Activated B cell treated with CpG ODN at 0.5 μM for 24 hours (primary cell): ENCODE measurements around the gene TRPM5. TPM values are rescaled to one million over a fixed set of nuclear protein-coding genes. Genes with fewer than 3 reads are reported as not detected.

Experiments
- ATAC-seq: fragments of 200-7000 bp; cut with Tn5 transposase; one replicate; pipeline ENCODE4 v1.10.0; 2021; ENCODE audit warnings: low read depth, mild to moderate bottlenecking, moderate library complexity
- CTCF ChIA-PET: fragments of 350-600 bp; sonication (Branson Sonifier 250); formaldehyde crosslinking; loops from one replicate; lab custom pipeline; 2021; ENCODE audit warnings: antibody characterized with exemption; lab: Charles Lee
- POLR2A ChIA-PET: fragments of 350-600 bp; sonication (Branson Sonifier 250); formaldehyde crosslinking; loops from one replicate; lab custom pipeline; 2021; ENCODE audit warnings: antibody characterized with exemption; lab: Charles Lee
- DNase-seq: peaks from one replicate; pipeline ENCODE4 v3.0.0; 2022
- H3K27ac Mint-ChIP-seq: one replicate; pipeline ENCODE4 v1.8.0; 2020; ENCODE audit warnings: mixed read lengths
- H3K27me3 Mint-ChIP-seq: one replicate; pipeline ENCODE4 v1.8.0; 2021; ENCODE audit warnings: mixed read lengths
- H3K36me3 Mint-ChIP-seq: one replicate; pipeline ENCODE4 v1.8.0; 2021; ENCODE audit warnings: low read depth, mixed read lengths
- H3K4me1 Mint-ChIP-seq: one replicate; pipeline ENCODE4 v1.8.0; 2021; ENCODE audit warnings: mixed read lengths
- H3K4me3 Mint-ChIP-seq: one replicate; pipeline ENCODE4 v1.8.0; 2020; ENCODE audit warnings: mild to moderate bottlenecking, mixed read lengths
- H3K9me3 Mint-ChIP-seq: one replicate; pipeline ENCODE4 v1.8.0; 2020; ENCODE audit warnings: mixed read lengths
- CTCF ChIP-seq: fragments of 200-600 bp; IDR thresholded peaks from one replicate; pipeline ENCODE4 v1.8.0; 2022; ENCODE audit warnings: antibody characterized with exemption, mild to moderate bottlenecking
- intact Hi-C: fragments of 100-400 bp; cut with micrococcal nuclease; formaldehyde crosslinking; loops from one replicate; pipeline ENCODE4 v1.15.1; 2024
- total RNA-seq: library from RNA; stranded (reverse); gene quantifications from 2 replicates; pipeline ENCODE4 v1.2.3, GENCODE V29; 2022

The TRPM5 gene
- total RNA-seq, 1 donor from 2014 or later = not detected

GRCh38 chr11:2465202-2466068 is 21.1 kb upstream of the TRPM5 start:
- ATAC-seq = no peak
- intact Hi-C loops = loop anchor here (2.0 kb wide), 1 partner anchor 61 kb away; no protein-coding TSS in a partner anchor
- POLR2A ChIA-PET = no interaction called here
- no peaks in the 10 kb centered on the region for H3K9me3 Mint-ChIP-seq
- DNase-seq = no peak
- CTCF ChIA-PET = no interaction called here
- no peaks in the 10 kb centered on the region for H3K27me3 Mint-ChIP-seq
- TF ChIP-seq CTCF = no peak
- peaks cover 68% of the 10 kb centered on the region for H3K4me1 Mint-ChIP-seq
- H3K4me3 Mint-ChIP-seq = no peak overlapping the region
- H3K36me3 Mint-ChIP-seq = no peaks in the 10 kb centered on the region
- H3K27ac Mint-ChIP-seq = no peak overlapping the region

GRCh38 chr11:2464451-2465165 is 20.3 kb upstream of the TRPM5 start:
- Mint-ChIP-seq H3K36me3 (no peaks in the 10 kb centered on the region), H3K27ac (no peak overlapping the region), H3K4me3 (no peak overlapping the region), H3K4me1 (peaks cover 70% of the 10 kb centered on the region), H3K27me3 (no peaks in the 10 kb centered on the region), H3K9me3 (no peaks in the 10 kb centered on the region)
- DNase-seq = no peak
- ATAC-seq = no peak
- TF ChIP-seq CTCF = no peak
- CTCF ChIA-PET = no interaction called here
- intact Hi-C loops = no loop called here
- POLR2A ChIA-PET = no interaction called here

GRCh38 chr11:2463766-2464277 is 19.5 kb upstream of the TRPM5 start:
- H3K4me3 Mint-ChIP-seq = no peak overlapping the region

GRCh38 chr11:2462986-2463765 is 18.9 kb upstream of the TRPM5 start:
- ATAC-seq (peak; percentile 53), DNase-seq (no peak)
- H3K36me3 Mint-ChIP-seq = no peaks in the 10 kb centered on the region
- POLR2A ChIA-PET = no interaction called here
- H3K27me3 Mint-ChIP-seq = no peaks in the 10 kb centered on the region
- no peak overlapping the region for H3K27ac Mint-ChIP-seq
- H3K4me3 Mint-ChIP-seq = no peak overlapping the region
- intact Hi-C loops = loop anchor here (2.0 kb wide), 2 partner anchors 16 to 34 kb away; no protein-coding TSS in a partner anchor
- no peak for TF ChIP-seq CTCF
- CTCF ChIA-PET = interaction anchor here (0.7 to 1.1 kb wide), 2 partner anchors 68 to 455 kb away, joined by 3 read pairs; no protein-coding TSS in a partner anchor
- H3K9me3 Mint-ChIP-seq = no peaks in the 10 kb centered on the region
- peaks cover 78% of the 10 kb centered on the region for H3K4me1 Mint-ChIP-seq

More at GRCh38 chr11:2463766-2464277, 19.5 kb upstream of the TRPM5 start:
- CTCF ChIA-PET = no interaction called here
- POLR2A ChIA-PET = no interaction called here
- intact Hi-C loops = loop anchor here (2.0 kb wide), 2 partner anchors 17 to 35 kb away; no protein-coding TSS in a partner anchor
- ATAC-seq (no peak), DNase-seq (no peak)
- TF ChIP-seq CTCF = no peak
- H3K36me3 Mint-ChIP-seq = no peaks in the 10 kb centered on the region
- no peaks in the 10 kb centered on the region for H3K9me3 Mint-ChIP-seq
- no peaks in the 10 kb centered on the region for H3K27me3 Mint-ChIP-seq
- H3K27ac Mint-ChIP-seq = no peak overlapping the region
- H3K4me1 Mint-ChIP-seq = peaks cover 76% of the 10 kb centered on the region
